ENCODE results near the gene AATF.

Gene AATF

GRCh38 chr17:37086948-37087347 lies 138.2 kb downstream of the AATF start:
- no peak for DNase-seq

DNA sequence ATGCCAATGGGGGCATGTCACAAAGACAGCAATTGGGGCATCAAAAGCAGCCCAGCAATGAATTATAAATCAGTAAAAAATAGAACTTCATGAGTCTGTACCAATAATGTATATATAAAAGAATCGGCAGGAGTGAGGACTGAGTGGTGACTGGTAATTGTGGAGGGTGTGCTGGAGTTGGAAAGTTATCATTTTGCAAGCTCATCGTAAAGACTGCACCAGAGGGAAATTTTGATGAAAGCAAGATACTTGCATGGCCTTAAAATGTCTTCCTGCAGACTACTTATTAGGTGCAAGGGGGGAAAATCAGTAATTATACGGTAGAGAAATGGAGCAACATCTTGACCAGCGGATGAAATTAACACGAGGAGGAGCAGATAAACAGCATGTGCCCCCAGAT lies 138.9 kb downstream of the AATF start:
- no peak for DNase-seq

GRCh38 chr17:37088459-37088858 lies 139.7 kb downstream of the AATF start:
- peak; percentile 62 for DNase-seq

DNA sequence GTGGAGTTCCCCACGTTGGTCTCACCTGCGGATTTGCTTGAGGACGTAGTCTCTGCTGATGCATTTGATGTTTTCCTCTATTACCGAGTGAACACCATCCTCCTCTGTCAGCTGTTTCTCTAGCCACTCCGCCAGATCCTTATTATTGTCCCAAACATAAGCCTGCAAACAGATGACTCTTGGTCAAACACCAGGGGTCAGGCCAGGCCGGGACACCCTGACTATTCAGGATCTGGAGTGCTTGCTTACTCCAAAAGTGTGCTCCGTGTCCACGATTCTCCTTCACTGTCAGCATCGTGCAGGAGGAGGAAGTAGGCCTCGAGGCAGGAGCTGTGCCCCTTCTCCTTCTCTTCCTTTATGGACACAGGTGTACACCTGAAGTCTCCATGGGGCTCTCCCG lies 140.2 kb downstream of the AATF start:
- no peak for DNase-seq

DNA sequence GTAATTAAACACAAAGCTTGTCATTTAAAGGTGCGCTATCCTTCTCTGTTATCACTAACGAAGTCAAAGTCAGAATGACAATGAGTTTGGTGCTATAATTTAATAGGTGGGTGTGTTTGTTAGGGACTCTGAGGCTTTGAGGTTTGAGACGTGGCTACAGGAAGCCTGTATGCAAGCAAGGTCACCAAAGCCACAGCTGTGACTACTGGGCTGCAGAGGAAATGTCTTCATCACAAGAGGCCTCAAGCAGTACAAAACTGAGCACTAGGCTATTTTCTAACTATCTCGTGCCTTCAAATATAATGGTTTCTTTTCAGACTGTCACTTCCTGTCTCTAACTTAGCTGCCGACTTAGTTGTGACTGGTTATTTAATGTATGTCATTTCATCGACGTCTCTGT lies 141.2 kb downstream of the AATF start:
- no peak for DNase-seq

- DNase-seq, result no peak
Observed at GRCh38 chr17:37090941-37091340, 142.2 kb downstream of the AATF start.

DNA sequence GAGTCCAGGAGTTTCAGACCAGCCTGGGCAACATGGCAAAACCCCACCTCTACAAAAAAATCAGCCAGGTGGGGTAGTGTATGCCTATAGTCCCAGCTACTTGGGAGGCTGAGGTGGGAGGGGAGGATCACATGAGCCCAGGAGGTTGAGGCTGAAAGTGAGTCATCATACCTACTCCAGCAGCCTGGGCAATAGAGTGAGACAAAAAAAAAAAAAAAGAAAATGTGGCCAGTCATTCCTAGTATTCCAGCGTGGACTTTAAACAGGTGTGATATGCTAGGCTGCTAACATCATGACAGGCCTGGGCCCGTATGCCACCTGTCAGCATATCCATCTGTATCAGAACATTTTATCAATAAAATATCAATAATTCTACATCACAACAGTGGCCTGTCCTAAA lies 143.3 kb downstream of the AATF start:
- DNase-seq, result no peak

- no peak for DNase-seq
Observed at GRCh38 chr17:37092701-37093100, 143.9 kb downstream of the AATF start.

GRCh38 chr17:37094391-37094790 lies 145.6 kb downstream of the AATF start:
- no peak for DNase-seq

DNA sequence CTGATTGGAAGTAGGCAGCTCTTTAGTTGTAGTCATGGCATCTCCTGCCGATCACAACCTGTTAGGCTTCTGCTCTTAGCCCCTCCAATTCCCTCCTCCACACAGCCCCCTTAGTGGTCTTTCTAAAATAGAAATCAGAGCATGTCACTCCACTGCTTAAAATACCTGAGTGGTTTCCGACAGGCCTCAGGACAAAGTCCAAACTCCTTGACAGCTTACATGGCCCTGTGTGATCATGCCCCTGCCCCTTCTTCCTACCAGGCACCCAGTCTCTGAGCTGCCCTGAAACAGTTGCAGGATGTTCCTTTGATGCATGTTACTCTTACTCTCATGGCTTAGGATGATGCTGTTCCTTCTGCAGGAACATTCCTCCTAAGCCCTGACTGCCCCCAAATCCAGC lies 147.3 kb downstream of the AATF start:
- no peak for DNase-seq

- no peak for DNase-seq
Observed at GRCh38 chr17:37097154-37097553, 148.4 kb downstream of the AATF start.

DNA sequence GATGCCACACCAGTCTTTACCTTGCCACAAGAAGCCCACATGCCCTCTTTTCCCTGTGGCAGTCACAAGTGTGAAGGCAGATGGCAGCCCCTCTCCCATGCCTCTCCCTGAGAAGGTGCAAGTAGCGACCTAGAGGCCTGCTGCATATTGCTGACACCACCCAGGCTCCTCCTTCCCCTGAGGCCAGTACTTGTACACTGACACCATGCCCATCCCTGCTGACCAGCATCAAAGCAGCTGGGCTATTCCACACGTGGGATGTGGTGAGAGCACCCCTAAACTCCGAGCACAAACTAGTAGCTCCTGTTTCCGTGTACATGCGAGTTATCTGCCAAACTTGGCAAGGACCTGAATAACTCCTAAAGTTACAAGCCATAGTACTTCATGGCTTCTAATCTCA lies 149.4 kb downstream of the AATF start:
- DNase-seq, result no peak

DNA sequence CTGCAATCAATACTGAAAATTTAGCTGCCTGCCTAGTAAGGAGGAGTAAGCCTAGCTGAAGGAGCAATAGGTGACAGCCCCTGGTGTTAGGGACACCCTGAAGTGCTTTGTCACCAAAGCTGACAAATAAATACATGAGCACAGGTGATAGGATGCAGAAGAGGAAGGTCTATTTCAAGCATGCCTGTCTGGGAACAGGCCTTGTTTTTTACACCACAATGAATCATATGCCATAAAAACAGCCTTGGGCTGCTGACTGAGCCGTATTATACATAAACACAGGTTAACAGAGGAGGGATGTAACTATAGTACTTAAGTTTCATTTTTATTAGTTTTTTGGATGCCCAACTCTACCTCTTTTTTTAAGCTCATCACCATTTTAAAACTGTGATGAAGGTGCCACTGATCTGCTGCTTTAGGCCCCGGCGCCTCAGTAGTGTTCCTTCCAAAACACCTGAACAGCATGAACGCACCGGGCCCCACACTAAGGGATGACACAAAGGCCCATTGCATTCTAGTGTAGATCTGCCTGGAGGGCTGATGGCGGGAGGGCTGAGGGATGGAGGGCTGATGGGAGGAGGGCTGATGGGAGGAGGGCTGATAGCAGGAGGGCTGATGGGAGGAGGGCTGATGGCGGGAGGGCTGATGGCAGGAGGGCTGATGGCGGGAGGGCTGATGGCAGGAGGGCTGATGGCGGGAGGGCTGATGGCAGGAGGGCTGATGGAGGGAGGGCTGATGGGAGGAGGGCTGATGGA lies 150.3 kb downstream of the AATF start:
- no peak for DNase-seq

GRCh38 chr17:37100231-37100630 lies 151.5 kb downstream of the AATF start:
- DNase-seq, result no peak

GRCh38 chr17:37101306-37101705 lies 152.6 kb downstream of the AATF start:
- DNase-seq, result no peak

GRCh38 chr17:37103231-37103630 lies 154.5 kb downstream of the AATF start:
- no peak for DNase-seq

- no peak for DNase-seq
Observed at GRCh38 chr17:37106049-37106448, 157.3 kb downstream of the AATF start.

All from NCI-H510A treated with DMSO at 0.1 percent for 48 hours (cell line).